NCI-H446 treated with DMSO at 0.1 percent for 48 hours (cell line): Measurements from ENCODE around the gene SUN1.
"Not testable (repeated sequence)": the region's sequence is repeated elsewhere in the genome, so short reads cannot be mapped to it uniquely, and the experiment has no call there.

Source experiments
- DNase-seq: peaks from one replicate; lab custom pipeline; 2025; lab: John Stamatoyannopoulos, UW

The SUN1 gene

GRCh38 chr7:920351-921070 is 88.2 kb downstream of the SUN1 start:
- no peak for DNase-seq

GRCh38 chr7:921071-921461 is 88.8 kb downstream of the SUN1 start:
- no peak for DNase-seq

DNA sequence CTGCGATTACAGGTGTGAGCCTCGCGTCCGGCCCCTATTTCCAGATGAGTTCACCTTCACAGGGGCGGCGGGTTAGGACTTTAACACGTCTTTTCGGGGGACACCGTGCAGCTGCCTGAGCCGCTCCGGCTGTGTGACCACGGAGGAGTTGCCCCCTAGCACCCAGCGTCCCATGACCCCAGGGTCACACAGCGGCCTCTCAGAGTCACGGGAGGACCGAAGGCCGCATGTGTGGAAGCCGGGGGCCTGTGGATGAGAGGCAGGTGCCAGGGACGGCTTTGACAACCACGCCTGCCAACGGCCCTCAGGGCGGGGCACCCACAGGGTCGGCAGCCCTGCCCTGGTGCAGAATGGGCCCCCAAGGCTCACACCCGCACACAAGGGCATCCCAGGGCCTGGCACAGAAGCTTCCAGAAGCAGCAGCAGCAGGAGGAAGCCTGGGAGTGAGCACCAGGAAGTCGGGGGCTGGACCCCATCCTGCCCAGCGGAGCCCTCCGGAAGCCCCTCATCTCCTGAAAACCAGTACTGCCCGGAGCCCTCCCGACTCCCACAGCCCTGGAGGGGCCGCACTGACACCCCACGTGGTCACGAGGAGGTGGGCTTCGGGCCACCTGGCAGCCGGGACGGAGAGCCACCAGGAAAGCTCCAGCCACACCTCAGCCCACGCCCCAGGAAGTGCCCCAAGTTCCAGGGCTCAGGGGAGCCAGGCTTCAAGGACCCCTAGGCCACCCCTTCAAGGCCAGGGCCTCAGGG is 89.5 kb downstream of the SUN1 start:
- DNase-seq: no peak

GRCh38 chr7:922334-923107 is 90.2 kb downstream of the SUN1 start:
- no peak for DNase-seq

- no peak for DNase-seq
Observed at GRCh38 chr7:923108-924041, 91.1 kb downstream of the SUN1 start.

- not testable (repeated sequence) for DNase-seq
Observed at GRCh38 chr7:924042-924441, 91.8 kb downstream of the SUN1 start.
